HCT116 (cell line): Measurements from ENCODE around the gene PPIL6. TPM values are rescaled to one million over a fixed set of nuclear protein-coding genes. Genes with fewer than 3 reads are reported as not detected.

Source experiments
- ATAC-seq: fragments of 200-7000 bp; cut with Tn5 transposase; 2 replicates; pipeline ENCODE4 v1.9.1; 2020; ENCODE audit warnings: mild to moderate bottlenecking, moderate library complexity
- BruUV-seq: library from RNA; stranded (reverse); fragments of 400-500 nt; replicated peaks from 2 replicates; lab custom pipeline; 2021; lab: Mats Ljungman, UMichigan
- CTCF ChIA-PET: fragments of 300-600 bp; sonication (Branson Sonifier 250); formaldehyde crosslinking; loops from one replicate; lab custom pipeline; 2021; ENCODE audit warnings: antibody characterized with exemption; lab: Charles Lee
- POLR2A ChIA-PET: fragments of 300-600, 350-600 bp; sonication (Branson Sonifier 250); formaldehyde crosslinking; loops from one replicate; lab custom pipeline; 2021; ENCODE audit warnings: antibody characterized with exemption; lab: Charles Lee
- RAD21 ChIA-PET, 2 experiments: fragments of 300-600 bp; sonication (Branson Sonifier 250); formaldehyde crosslinking; loops; one replicate each; lab custom pipeline; 2023; ENCODE audit warnings: low total read pairs in 2 of 2; ENCODE audit not compliant: uncharacterized antibody in 2 of 2, unreplicated experiment in 2 of 2, low non-redundant PET in 1 of 2; lab: Charles Lee
- DNase-seq: peaks from one replicate; pipeline ENCODE4 v3.0.0-alpha.2; 2010; ENCODE audit warnings: low read depth, low spot score
- H2AFZ ChIP-seq: fragments of 200-600 bp; shearing (Covaris generic), sonication (generic); 2 replicates; pipeline ENCODE4 v1.6.1; 2017; ENCODE audit warnings: low read depth, mixed run types, mixed read lengths, antibody characterized with exemption, low read length; ENCODE audit not compliant: poor library complexity, severe bottlenecking
- H3K27ac ChIP-seq: 2 replicates; pipeline ENCODE4 v1.5.1; 2012; ENCODE audit warnings: low read depth, low read length
- H3K27me3 ChIP-seq: fragments of 200-600 bp; sonication (generic); 2 replicates; pipeline ENCODE4 v1.6.1; 2016; ENCODE audit warnings: mixed run types, low read length, mixed read lengths; ENCODE audit not compliant: insufficient read depth
- H3K36me3 ChIP-seq, 2 experiments: fragments of 200-500 bp in 1 of 2; fragments of 200-600 bp in 1 of 2; sonication (Bioruptor generic) in 1 of 2; sonication (generic) in 1 of 2; 2 replicates each; pipeline versions ENCODE4 v1.5.1 to v1.6.1; 2014 to 2016; ENCODE audit warnings: low read length in 2 of 2, inconsistent platforms in 1 of 2, mixed read lengths in 1 of 2, mixed run types in 1 of 2; ENCODE audit not compliant: insufficient read depth in 2 of 2, control insufficient read depth in 1 of 2
- H3K4me1 ChIP-seq, 2 experiments: fragments of 200-600 bp in 1 of 2; sonication (generic) in 1 of 2; 2 replicates each; pipeline versions ENCODE4 v1.5.1 to v1.6.1; 2012 to 2017; ENCODE audit warnings: low read length in 2 of 2, inconsistent platforms in 1 of 2, mild to moderate bottlenecking in 1 of 2, mixed read lengths in 1 of 2, mixed run types in 1 of 2, moderate library complexity in 1 of 2; ENCODE audit not compliant: insufficient read depth in 2 of 2, control insufficient read depth in 1 of 2
- H3K4me2 ChIP-seq: fragments of 200-600 bp; sonication (generic); 2 replicates; pipeline ENCODE4 v1.6.1; 2017; ENCODE audit warnings: mixed run types, low read length, mixed read lengths
- H3K4me3 ChIP-seq, 2 experiments: fragments of 200-600 bp in 1 of 2; sonication (generic) in 1 of 2; replicated peaks in 1 of 2; 2 replicates each; pipeline ENCODE4 v1.5.1; 2011 to 2016; ENCODE audit warnings: low read length in 2 of 2, control low read depth in 1 of 2, low read depth in 1 of 2, mild to moderate bottlenecking in 1 of 2, mixed read lengths in 1 of 2, mixed run types in 1 of 2
- H3K79me2 ChIP-seq: fragments of 200-600 bp; sonication (generic); 2 replicates; pipeline ENCODE4 v1.6.1; 2017; ENCODE audit warnings: mild to moderate bottlenecking, mixed run types, low read length, moderate library complexity, mixed read lengths; ENCODE audit not compliant: insufficient read depth
- H3K9ac ChIP-seq: fragments of 200-600 bp; sonication (generic); 2 replicates; pipeline ENCODE4 v1.6.1; 2016; ENCODE audit warnings: low read length, mixed read lengths
- H3K9me2 ChIP-seq: fragments of 200-600 bp; sonication (generic), shearing (Covaris generic); 2 replicates; pipeline ENCODE4 v1.6.1; 2017; ENCODE audit warnings: mixed run types, mild to moderate bottlenecking, moderate library complexity; ENCODE audit not compliant: insufficient read depth
- H3K9me3 ChIP-seq, 2 experiments: fragments of 200-500 bp in 1 of 2; fragments of 200-600 bp in 1 of 2; sonication (Bioruptor generic) in 1 of 2; sonication (generic) in 1 of 2; 2 replicates each; pipeline ENCODE4 v1.6.1; 2014 to 2017; ENCODE audit warnings: low read length in 2 of 2, mixed read lengths in 2 of 2, inconsistent platforms in 1 of 2, low read depth in 1 of 2, mild to moderate bottlenecking in 1 of 2, mixed run types in 1 of 2, moderate library complexity in 1 of 2; ENCODE audit not compliant: control insufficient read depth in 1 of 2, insufficient read depth in 1 of 2
- H4K20me1 ChIP-seq: fragments of 200-600 bp; sonication (generic), shearing (Covaris generic); 2 replicates; pipeline ENCODE4 v1.6.1; 2017; ENCODE audit warnings: mixed run types, mild to moderate bottlenecking, moderate library complexity; ENCODE audit not compliant: insufficient read depth
- CBX3 ChIP-seq: IDR thresholded peaks from 2 replicates; pipeline ENCODE4 v1.6.1; 2012; ENCODE audit warnings: low read depth
- CEBPB ChIP-seq: IDR thresholded peaks from 2 replicates; pipeline ENCODE4 v1.6.1; 2012; ENCODE audit warnings: low read depth
- EGR1 ChIP-seq: IDR thresholded peaks from 2 replicates; pipeline ENCODE4 v1.6.1; 2012; ENCODE audit warnings: low read depth
- ELF1 ChIP-seq: IDR thresholded peaks from 2 replicates; pipeline ENCODE4 v1.6.1; 2012; ENCODE audit warnings: low read depth, borderline replicate concordance
- EZH2phosphoT487 ChIP-seq: fragments of 200-600 bp; IDR thresholded peaks from 2 replicates; pipeline ENCODE4 v1.6.1; 2018; ENCODE audit warnings: antibody characterized with exemption, borderline replicate concordance
- FOSL1 ChIP-seq: IDR thresholded peaks from 2 replicates; pipeline ENCODE4 v1.6.1; 2012; ENCODE audit warnings: low read depth
- JUND ChIP-seq: IDR thresholded peaks from 2 replicates; pipeline ENCODE4 v1.6.1; 2012
- POLR2A ChIP-seq: IDR thresholded peaks from 2 replicates; pipeline ENCODE4 v1.7.0; 2011; ENCODE audit warnings: borderline replicate concordance; ENCODE audit not compliant: insufficient read depth, insufficient read length; ENCODE audit errors: extremely low read depth
- POLR2AphosphoS5 ChIP-seq: IDR thresholded peaks from 2 replicates; pipeline ENCODE4 v1.6.1; 2011; ENCODE audit warnings: mild to moderate bottlenecking, low read depth, low read length, moderate library complexity
- RAD21 ChIP-seq: IDR thresholded peaks from 2 replicates; pipeline ENCODE4 v1.6.1; 2012; ENCODE audit warnings: low read depth, mild to moderate bottlenecking
- SP1 ChIP-seq: IDR thresholded peaks from 2 replicates; pipeline ENCODE4 v1.6.1; 2012; ENCODE audit warnings: low read depth
- TCF7L2 ChIP-seq: IDR thresholded peaks from 2 replicates; pipeline ENCODE4 v1.7.0; 2011; ENCODE audit warnings: borderline replicate concordance, inconsistent platforms; ENCODE audit not compliant: insufficient read depth, insufficient read length; ENCODE audit errors: extremely low read depth
- YY1 ChIP-seq: IDR thresholded peaks from 2 replicates; pipeline ENCODE4 v1.6.1; 2011; ENCODE audit warnings: low read length, low read depth, moderate library complexity, mild to moderate bottlenecking; ENCODE audit not compliant: insufficient replicate concordance; ENCODE audit errors: extremely low read depth
- ZNF274 ChIP-seq: fragments of 200-500 bp; sonication (Bioruptor generic); IDR thresholded peaks from 2 replicates; pipeline ENCODE4 v1.6.1; 2014; ENCODE audit warnings: mild to moderate bottlenecking, low read depth, low read length, inconsistent platforms
- intact Hi-C: fragments of 100-400 bp; cut with micrococcal nuclease; formaldehyde crosslinking; loops from 2 replicates; pipeline ENCODE4 v1.10.0; 2022
- total RNA-seq: library from RNA; stranded (reverse); gene quantifications from one replicate; pipeline ENCODE4 v1.2.1, GENCODE V29; 2021; ENCODE audit not compliant: unreplicated experiment
- TF ChIP-seq, protein P1 (sequence below), 3 experiments: fragments of 200-600 bp in 1 of 3; sonication (generic) in 1 of 3; IDR thresholded peaks in 2 of 3; conservative IDR thresholded peaks in 1 of 3; 2 replicates each; pipeline ENCODE4 v1.5.1; 2012 to 2017; ENCODE audit warnings: low read depth in 2 of 3, low read length in 2 of 3, antibody characterized with exemption in 1 of 3, borderline replicate concordance in 1 of 3, control low read depth in 1 of 3, mild to moderate bottlenecking in 1 of 3, mixed read lengths in 1 of 3, mixed run types in 1 of 3, moderate library complexity in 1 of 3; ENCODE audit not compliant: insufficient read depth in 1 of 3
- TF ChIP-seq, protein P2 (sequence below): IDR thresholded peaks from 2 replicates; pipeline ENCODE4 v1.6.1; 2012

PPIL6 gene
- total RNA-seq, 1 experiment from 2014 or later = 3.3 TPM

DNA sequence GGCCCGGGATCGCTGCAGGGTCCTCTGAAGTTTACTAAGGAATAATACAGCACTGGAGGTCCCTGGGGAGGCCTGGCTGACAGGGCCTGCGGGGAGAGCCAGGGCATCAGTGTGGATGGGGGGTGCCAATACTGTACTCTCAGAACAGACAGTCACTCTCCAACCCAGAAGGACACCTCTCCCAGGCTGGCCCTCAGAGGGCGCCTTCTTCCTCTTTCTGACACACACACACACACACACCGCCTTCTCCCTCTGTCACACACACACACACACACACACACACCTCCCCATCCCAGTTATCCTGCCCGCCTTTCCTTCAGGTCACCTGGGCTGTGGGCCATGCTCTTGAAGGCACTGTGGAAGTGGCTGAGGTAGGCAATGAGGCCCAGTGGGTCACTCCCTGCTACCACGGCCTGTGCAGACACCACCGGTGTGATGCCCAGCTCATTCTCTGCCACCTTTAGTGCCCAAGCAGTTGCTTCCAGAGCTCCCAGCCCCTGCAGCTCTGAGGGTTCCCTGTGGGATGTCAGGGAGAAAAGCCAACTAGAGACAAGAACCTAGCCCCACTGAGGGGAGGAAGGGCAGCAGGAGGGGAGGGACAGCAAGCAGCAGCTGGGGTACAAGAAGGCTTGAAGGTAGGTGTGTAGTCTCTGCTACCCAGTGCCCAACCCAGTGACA lies 7.6 kb upstream of the PPIL6 start:
- ChIA-PET RAD21 (no interaction called here), CTCF (no interaction called here), POLR2A (no interaction called here)
- Histone ChIP-seq H3K4me3 (no peak overlapping the region), H3K79me2 (no peaks in the 10 kb centered on the region), H3K9me3 (no peaks in the 10 kb centered on the region), H2AFZ (no peak overlapping the region), H3K9ac (no peak overlapping the region), H3K36me3 (peaks cover 5 to 6% of the 10 kb centered on the region in 2 experiments; a peak in 2 of 4 replicates), H3K9me2 (no peaks in the 10 kb centered on the region), H3K4me1 (0 out of 4 replicates have a peak, but pooled peaks cover 0 to 3% of the 10 kb centered on the region in 2 experiments), H3K4me2 (no peak overlapping the region), H3K27me3 (no peaks in the 10 kb centered on the region), H3K27ac (no peak overlapping the region), H4K20me1 (no peaks in the 10 kb centered on the region)
- ATAC-seq (peak; percentile 64), DNase-seq (no peak)
- intact Hi-C loops = no loop called here
- TF ChIP-seq ZNF274 (no peak), RAD21 (no peak), POLR2AphosphoS5 (no peak)
- TF ChIP-seq, protein P1, sequence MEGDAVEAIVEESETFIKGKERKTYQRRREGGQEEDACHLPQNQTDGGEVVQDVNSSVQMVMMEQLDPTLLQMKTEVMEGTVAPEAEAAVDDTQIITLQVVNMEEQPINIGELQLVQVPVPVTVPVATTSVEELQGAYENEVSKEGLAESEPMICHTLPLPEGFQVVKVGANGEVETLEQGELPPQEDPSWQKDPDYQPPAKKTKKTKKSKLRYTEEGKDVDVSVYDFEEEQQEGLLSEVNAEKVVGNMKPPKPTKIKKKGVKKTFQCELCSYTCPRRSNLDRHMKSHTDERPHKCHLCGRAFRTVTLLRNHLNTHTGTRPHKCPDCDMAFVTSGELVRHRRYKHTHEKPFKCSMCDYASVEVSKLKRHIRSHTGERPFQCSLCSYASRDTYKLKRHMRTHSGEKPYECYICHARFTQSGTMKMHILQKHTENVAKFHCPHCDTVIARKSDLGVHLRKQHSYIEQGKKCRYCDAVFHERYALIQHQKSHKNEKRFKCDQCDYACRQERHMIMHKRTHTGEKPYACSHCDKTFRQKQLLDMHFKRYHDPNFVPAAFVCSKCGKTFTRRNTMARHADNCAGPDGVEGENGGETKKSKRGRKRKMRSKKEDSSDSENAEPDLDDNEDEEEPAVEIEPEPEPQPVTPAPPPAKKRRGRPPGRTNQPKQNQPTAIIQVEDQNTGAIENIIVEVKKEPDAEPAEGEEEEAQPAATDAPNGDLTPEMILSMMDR (IDR thresholded peaks at IDR 0.05 in 2 of 3, conservative IDR thresholded peaks at IDR 0.05 in 1 of 3; ENCODE audit: borderline replicate concordance in 1 of 3, insufficient read depth in 1 of 3, low read depth in 2 of 3, low read length in 2 of 3) = peak in 1 of 3 experiments; percentile 6; a peak in 1 of 6 replicates
- no TSS peak for BruUV-seq

DNA sequence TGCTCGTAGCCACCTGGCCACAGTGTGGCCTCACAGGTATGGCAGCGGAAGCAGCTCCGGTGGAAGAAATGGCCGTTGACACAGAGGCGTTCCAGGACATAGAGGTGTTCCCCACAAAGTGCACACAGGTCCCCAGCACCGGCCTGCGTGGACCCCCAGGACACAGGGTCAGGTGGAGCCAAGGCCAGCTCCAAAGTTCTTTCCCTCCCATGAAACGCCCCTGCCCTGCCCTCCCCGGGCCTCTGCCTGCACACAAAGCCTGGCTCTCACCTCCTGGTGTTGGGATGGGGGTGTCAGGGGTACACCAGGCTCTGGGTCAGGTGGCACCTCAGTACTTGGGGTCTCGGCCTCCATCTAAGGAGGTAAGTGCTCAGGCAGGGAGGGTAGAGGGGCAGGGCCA lies 6.7 kb upstream of the PPIL6 start:
- Histone ChIP-seq H2AFZ (no peak overlapping the region), H3K9me2 (no peaks in the 10 kb centered on the region), H3K27me3 (no peaks in the 10 kb centered on the region), H3K27ac (no peak overlapping the region), H3K9ac (no peak overlapping the region), H3K4me1 (peaks cover under 1 to 4% of the 10 kb centered on the region in 2 experiments; a peak in 2 of 4 replicates), H4K20me1 (no peaks in the 10 kb centered on the region), H3K4me3 (no peak overlapping the region), H3K79me2 (peaks cover 5% of the 10 kb centered on the region; the same call in 1 of the 2 replicates), H3K4me2 (no peak overlapping the region), H3K36me3 (peaks cover 5 to 6% of the 10 kb centered on the region in 2 experiments; a peak in 2 of 4 replicates), H3K9me3 (no peaks in the 10 kb centered on the region)
- POLR2A ChIA-PET = no interaction called here
- CTCF ChIA-PET = no interaction called here
- DNase-seq = no peak
- no peak for ATAC-seq
- BruUV-seq = no TSS peak
- intact Hi-C loops = no loop called here
- RAD21 ChIA-PET = no interaction called here
- TF ChIP-seq, protein P2, sequence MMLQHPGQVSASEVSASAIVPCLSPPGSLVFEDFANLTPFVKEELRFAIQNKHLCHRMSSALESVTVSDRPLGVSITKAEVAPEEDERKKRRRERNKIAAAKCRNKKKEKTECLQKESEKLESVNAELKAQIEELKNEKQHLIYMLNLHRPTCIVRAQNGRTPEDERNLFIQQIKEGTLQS = no peak
- TF ChIP-seq ELF1 (no peak), CBX3 (no peak), CEBPB (no peak), EZH2phosphoT487 (no peak), JUND (no peak), SP1 (no peak), TCF7L2 (no peak), POLR2A (no peak), FOSL1 (no peak), EGR1 (no peak), YY1 (no peak)
- TF ChIP-seq, protein P1 (IDR thresholded peaks at IDR 0.05 in 2 of 3, conservative IDR thresholded peaks at IDR 0.05 in 1 of 3; ENCODE audit: borderline replicate concordance in 1 of 3, insufficient read depth in 1 of 3, low read depth in 2 of 3, low read length in 2 of 3) = no peak
